Measurements from ENCODE around the gene DIRAS1. TPM values are rescaled to one million over a fixed set of nuclear protein-coding genes. Genes with fewer than 3 reads are reported as not detected.
"Not testable (repeated sequence)": the region's sequence is repeated elsewhere in the genome, so short reads cannot be mapped to it uniquely, and the experiment has no call there.

DIRAS1 gene
- total RNA-seq, 1 experiment from 2014 or later, result 0.96 TPM

- DNase-seq (ENCODE audit: low read depth), result peak; percentile 51
Measured at GRCh38 chr19:2727640-2727944, 6.4 kb upstream of the DIRAS1 start.

DNA sequence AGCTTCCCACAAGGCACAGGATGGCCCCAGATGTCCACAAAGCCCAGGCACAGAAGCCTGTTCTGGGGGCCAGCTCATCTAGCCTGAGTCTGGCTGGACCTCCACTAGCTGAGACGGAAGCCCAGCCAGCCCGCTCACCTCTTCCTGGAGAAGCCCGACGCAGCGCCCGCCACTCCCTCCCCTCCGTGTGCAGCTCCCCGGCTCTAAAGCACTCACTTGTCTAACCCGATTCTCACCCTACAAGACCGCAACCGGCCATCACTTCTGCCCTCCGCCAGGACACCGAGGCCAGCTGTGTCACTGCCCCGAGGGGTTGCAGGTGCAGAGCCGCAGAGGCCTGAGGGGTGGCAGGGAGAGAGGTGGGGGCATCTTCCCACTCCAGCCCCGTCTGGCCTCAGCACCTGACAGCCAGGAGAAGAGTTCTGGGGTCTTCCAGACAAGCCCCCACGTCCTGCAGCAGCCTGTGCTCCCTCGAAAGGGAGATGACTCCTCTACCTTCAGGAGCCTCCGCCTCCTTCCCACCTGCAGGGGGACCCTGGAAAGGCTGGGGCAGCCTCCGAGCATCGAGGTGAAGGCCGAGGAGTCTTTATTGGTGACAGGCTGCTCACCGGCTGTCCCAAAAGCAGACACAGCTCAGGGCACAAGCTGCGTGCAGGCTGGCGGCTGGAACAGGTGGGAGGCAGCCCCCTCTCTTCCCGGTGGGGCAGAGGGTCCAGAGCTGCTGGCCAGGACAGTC, 5.9 kb upstream of the DIRAS1 start:
- DNase-seq (ENCODE audit: low read depth), result peak; percentile 75

DNA sequence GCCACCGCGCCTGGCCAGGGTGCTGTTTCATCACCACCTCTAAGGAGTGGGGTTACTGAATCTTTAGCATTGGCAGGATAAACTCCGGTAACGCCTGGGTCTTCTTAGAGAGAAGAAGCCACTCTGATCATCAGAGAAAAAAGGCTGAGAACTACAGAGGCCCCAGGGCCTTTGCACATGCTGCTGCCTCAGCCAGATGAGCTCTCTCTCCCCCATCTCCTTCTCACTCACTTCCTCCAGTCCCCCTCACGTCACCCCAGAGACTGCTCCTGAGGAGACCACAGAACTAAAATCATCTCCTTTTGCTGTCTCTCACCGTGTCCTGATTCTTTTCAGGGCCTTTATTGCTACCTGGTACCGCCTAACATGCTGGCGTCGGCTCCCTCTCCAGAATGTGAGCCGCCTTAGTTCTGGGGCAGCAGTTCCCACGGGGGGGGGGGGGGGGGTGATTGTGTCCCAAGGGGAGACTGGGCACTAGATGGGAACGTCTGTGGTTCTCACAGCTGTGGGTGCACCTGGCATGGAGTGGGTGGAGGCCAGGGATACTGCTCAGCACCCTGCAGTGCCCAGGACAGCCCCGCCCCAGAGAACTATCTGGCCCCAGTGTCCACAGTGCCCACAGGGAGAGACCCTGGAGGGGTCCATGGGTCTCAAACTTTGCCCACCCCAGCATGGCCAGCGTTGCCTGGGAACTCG, 5.1 kb upstream of the DIRAS1 start:
- DNase-seq (ENCODE audit: low read depth), result peak; percentile 23

DNA sequence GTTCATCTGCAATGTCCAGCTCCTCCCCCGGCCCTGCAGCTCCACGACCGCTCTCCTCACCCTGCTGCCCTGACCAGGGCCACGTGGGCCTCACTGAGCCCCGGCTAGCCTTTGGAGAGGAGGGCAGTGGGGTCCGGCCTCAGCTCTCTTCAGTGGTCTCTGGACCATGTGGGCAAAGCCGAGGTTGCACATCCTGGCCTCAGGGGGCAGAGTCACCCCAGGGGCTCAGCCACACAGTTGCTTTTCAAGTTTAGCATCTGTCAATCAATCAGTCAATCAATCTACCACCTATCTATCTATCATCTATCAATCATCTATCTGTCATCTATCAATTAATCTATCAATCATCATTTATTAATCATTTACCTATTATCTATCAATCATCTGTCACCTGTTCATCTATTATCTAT, 3.0 kb upstream of the DIRAS1 start:
- no peak for DNase-seq (ENCODE audit: low read depth)

DNA sequence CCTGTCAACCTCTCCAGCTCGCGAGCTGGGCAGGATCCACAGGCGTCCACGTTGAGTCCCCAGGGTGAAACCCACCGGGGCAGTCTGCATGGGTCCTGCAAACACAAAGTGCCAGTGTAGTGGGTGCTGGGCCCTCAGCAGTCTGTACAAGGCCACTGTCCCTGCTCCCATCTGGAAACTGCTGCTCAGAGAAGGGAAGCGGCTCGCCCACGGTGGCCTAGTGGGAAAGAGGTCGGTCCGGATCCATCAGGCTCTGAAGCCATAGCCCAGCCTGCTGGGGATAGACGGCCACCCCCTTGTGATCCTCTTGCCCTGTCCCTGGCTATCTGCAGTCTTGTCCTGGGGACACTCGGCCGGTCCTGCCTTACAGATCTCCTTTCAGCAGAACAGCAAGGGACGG, 2.6 kb upstream of the DIRAS1 start:
- DNase-seq (ENCODE audit: low read depth), result no peak

DNA sequence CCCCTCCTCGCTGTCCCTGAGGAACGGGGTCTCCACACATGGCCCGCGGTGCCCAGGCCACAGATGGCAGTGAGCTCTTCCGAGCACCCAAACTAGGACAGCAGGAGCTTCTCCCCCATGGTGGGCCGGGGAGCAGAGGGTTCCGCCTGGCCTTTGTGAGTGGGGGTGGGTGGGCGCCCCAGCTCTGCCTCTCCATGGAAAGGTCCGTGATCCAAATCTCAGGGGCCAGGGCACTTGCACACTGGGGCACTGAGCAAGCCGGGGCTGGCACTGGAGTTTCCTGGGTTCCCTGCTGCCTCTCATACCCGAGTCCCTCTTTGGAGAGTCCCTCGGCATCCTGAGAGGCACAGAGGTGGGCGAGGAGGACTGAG, 2.2 kb upstream of the DIRAS1 start:
- no peak for DNase-seq (ENCODE audit: low read depth)

- DNase-seq (ENCODE audit: low read depth), result peak; percentile 90
Measured at GRCh38 chr19:2722541-2723344, 1.6 kb upstream of the DIRAS1 start.

DNA sequence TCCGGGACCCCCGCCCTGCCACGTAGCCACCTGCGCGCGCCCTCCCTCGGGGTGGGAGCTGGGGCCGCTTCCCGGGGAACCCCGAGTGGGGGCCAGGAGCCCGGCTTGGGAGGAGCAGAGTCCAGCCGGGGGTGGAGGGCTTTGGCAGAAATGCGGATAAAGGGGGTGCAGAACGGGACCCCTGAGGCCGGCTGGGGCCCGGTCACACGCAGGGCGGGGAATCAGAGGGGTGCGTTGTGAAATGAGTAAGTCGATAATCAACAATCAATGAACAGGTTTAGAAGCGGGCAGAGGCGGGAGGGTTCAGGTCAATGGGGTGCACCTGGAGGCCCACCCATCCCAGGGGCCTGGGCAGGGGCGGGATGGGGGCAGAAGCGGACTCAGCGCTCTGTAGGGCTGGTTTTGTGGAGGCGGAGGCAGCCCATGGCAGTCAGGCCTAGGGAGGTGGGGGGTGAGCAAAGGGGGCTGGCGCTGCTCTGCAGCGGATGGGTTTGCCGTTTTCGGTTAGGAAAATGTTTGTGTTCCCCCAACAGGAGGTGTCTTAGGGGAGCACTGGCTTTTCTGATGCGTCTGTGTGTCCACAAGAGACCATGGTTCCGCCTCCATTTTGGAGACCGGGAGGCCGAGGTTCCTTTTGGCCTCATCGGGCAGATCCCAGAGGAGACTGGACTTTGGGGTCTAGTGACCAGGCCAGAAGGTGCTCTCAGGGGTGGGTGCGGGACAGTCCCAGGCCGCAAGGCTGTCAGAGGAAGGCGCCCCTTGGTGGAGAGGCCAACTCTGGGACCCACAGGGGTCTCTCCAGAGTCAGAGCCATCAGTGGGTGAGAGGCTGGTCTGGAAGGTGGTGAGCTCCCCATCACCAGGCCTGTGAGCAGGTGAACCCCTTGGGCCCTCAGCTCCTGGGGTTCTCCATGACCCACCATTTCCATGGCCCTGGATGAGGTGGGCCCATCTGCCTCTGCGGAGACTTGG, 683 bp upstream of the DIRAS1 start:
- no peak for DNase-seq (ENCODE audit: low read depth)

- DNase-seq (ENCODE audit: low read depth), result peak; percentile 21
Measured at GRCh38 chr19:2719920-2720776, 1.0 kb downstream of the DIRAS1 start.

DNA sequence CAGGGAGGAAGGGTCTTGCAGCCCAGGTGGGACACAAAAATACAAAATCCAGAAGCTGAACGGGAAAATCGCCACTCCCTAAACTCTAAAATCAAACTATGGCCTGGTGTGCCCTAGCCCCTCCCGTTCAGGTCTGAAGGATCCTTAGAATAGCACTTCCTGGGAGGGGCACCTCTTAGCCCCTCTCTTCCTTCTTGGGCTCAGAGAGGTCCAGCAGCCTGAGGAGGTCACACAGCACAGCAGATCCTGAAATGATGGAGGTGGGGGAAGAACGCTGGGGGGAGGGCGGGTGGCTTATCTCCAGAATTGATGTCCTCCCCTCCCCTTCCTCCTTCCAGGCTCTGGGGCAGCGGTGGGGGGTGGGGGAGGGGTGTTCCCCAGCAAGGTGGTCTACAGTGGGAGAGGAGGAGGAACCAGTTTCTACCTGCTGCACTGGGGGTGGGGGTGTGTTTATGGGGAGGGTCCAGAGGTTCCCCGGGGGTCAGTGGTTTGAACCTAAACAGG, 1.9 kb downstream of the DIRAS1 start:
- DNase-seq (ENCODE audit: low read depth), result no peak

DNA sequence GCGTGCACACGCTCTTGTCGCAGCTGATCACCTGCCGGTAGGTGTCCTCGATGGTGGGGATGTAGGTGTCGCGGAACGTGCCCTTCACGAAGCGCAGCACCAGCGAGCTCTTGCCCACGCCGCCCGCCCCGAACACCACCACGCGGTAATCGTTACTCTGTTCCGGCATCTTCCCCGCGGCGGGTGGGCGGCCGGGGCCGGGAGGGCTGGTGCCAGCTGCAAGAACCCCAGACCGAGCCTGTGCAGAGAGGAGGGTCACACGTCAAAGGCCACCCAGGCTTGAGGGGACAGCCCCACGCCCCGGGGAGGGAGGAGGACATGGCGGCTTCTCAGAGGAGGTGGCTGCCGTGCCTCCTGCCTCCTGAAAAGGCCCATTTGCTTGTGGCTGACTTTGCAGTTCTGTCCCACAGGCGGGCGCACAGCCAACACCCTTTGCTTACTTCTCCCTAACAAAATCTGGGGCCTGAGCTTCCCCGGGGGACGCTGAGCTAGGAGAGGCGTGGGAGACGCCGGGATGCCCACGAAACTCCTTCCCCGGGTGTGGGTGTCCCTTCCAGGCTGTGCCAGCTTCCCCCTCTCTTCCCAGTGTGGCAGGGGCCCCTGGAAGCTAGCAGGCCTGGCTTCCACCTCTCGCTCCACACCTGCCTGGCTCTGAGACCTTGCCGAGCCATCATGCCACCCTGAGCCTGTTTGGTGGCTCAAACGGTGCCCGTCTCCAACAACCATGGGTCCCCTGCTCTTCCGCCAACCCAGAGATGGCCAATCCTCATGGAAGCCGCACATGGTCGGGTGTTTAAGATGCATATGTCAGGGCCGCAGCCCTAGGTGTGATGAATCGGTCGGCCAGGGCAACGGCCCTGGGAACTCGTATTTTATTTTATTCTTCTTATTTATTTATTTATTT, 3.3 kb downstream of the DIRAS1 start:
- DNase-seq (ENCODE audit: low read depth), result no peak

DNA sequence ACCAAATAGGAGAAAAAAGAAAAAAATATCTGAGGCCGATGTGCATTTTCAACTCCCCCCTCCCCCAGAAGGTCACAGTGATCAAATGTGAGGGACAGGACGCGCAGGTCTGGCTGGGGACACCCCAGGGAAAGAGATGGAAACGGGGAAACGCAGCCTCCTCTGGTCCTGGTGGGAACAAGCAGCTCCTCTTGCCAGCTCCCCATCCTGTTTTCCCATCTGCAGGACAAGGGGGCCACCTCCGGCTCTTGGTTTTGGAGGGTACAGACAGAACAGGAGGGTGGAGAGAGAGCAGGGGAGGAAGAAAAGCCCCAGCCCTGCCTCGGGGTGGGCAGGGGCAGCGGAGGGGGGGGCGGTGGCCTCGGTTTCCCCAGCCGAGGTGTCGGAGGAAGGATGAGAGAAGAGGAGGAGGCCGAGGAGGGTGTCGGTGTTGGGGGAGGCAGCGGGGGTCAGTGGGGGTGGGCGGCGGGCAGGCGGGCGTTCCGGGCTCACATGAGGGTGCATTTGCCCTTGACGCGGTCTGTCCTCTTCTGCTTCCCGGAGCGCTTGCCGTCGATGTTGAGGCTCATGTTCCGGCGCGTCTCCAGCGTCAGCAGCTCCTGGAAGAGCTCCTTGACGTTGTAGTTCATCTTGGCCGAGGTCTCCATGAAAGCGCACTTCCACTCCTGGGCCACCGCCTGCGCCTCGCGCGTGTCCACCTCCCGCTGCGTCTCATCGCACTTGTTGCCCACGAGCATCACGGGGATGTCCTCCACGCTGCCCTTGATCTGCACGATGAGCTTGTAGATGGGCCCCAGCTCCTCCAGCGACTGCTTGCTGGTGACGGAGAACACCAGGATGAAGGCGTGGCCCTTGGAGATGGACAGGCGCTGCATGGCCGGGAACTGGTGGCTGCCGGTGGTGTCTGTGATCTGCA, 4.2 kb downstream of the DIRAS1 start:
- DNase-seq (ENCODE audit: low read depth), result no peak

- no peak for DNase-seq (ENCODE audit: low read depth)
Measured at GRCh38 chr19:2716275-2716650, 4.9 kb downstream of the DIRAS1 start.

GRCh38 chr19:2715470-2716274, 5.5 kb downstream of the DIRAS1 start:
- DNase-seq (ENCODE audit: low read depth), result no peak

DNA sequence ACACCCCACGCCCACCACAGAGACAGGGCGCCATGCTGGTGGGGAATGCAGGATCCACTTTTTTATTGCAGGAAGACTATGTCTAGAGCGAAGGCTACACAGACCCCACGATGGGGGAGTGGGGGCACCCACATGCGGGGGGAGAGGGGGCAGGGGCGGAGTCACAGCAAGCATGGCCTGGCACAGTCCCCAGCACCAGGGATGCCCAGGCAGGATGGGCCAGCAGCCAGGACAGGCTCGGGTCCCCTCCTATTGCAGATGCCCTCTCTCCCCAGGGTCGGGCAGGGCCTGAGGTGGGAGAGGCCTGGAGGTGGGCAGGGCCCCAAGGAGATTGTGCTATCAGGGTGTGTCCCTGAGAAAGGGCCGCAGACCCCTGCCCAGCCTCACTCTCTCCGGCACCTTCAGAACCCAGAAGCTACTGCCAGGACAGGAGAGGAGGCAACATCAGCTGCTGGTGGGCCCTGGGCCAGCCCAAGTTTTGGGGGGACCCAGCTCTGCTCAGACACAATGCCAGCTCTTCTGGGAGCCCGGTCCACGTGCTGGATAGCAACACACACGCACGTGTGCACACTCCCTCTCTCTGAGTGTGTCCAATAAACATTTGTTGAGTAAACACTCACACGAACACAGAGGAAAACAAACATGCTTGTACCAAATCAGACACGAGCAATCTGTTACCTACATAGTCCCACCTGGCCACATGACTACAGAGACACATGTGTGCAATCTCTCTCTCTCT, 6.5 kb downstream of the DIRAS1 start:
- no peak for DNase-seq (ENCODE audit: low read depth)

- DNase-seq (ENCODE audit: low read depth), result not testable (repeated sequence)
Measured at GRCh38 chr19:2714102-2714501, 7.1 kb downstream of the DIRAS1 start.

DNA sequence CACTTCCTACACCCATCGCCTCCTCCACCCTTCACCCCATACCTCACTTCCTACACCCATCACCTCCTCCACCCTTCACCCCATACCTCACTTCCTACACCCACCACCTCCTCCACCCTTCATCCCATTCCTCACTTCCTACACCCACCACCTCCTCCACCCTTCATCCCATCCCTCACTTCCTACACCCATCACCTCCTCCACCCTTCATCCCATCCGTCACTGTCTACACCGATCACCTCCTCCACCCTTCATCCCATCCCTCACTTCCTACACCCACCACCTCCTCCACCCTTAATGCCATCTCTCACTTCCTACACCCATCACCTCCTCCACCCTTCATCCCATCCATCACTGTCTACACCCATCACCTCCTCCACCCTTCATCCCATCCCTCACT, 8.0 kb downstream of the DIRAS1 start:
- DNase-seq (ENCODE audit: low read depth), result not testable (repeated sequence)

All from RPMI7951 (cell line).